ENCODE data around the gene NUMB.

The NUMB gene

GRCh38 chr14:73472185-73473114 lies 14.1 kb upstream of the NUMB start:
- no peak for TF ChIP-seq GATA3 (IDR thresholded peaks at IDR 0.05; ENCODE audit: low read depth, low read length)
- no peak for TF ChIP-seq GATA2 (IDR thresholded peaks at IDR 0.05; ENCODE audit: low read depth, low read length)

DNA sequence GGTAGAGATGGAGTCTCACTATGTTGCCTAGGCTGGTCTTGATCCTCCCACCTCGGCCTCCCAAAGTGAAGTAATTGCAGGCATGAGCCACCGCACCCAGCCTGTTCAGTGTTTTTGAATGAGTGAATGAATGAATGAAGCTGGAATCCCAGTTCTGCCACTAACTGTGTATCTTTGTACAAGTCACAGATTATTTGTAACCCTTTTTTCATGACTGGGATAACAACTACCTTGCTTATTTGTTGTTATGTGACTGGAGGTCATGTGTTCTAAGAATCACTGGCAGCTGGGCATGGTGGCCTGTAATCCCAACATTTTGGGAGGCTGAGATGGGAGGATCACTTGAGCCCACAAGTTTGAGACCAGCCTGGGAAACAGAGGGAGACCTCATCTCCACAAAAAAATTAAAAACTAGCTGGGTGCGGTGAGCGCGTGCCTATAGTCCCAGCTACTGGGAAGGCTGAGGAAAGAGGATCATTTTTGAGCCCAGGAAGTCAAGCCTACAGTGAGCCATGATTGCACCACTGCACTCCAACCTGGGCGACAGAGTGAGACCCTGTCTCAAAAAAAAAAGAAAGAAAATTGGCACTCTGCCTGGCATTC lies 13.3 kb upstream of the NUMB start:
- TF ChIP-seq GATA3 (IDR thresholded peaks at IDR 0.05; ENCODE audit: low read depth, low read length) (no peak), GATA2 (IDR thresholded peaks at IDR 0.05; ENCODE audit: low read depth, low read length) (no peak)

GRCh38 chr14:73468828-73469375 lies 10.6 kb upstream of the NUMB start:
- TF ChIP-seq GATA3 (IDR thresholded peaks at IDR 0.05; ENCODE audit: low read depth, low read length) = no peak
- TF ChIP-seq GATA2 (IDR thresholded peaks at IDR 0.05; ENCODE audit: low read depth, low read length) = no peak

GRCh38 chr14:73467800-73468199 lies 9.5 kb upstream of the NUMB start:
- TF ChIP-seq GATA2 (IDR thresholded peaks at IDR 0.05; ENCODE audit: low read depth, low read length) (no peak), GATA3 (IDR thresholded peaks at IDR 0.05; ENCODE audit: low read depth, low read length) (no peak)

- TF ChIP-seq GATA3 (IDR thresholded peaks at IDR 0.05; ENCODE audit: low read depth, low read length) (no peak), GATA2 (IDR thresholded peaks at IDR 0.05; ENCODE audit: low read depth, low read length) (no peak)
Measured at GRCh38 chr14:73467377-73467776, 9.0 kb upstream of the NUMB start.

GRCh38 chr14:73466861-73467260 lies 8.5 kb upstream of the NUMB start:
- TF ChIP-seq GATA3 (IDR thresholded peaks at IDR 0.05; ENCODE audit: low read depth, low read length) = no peak

DNA sequence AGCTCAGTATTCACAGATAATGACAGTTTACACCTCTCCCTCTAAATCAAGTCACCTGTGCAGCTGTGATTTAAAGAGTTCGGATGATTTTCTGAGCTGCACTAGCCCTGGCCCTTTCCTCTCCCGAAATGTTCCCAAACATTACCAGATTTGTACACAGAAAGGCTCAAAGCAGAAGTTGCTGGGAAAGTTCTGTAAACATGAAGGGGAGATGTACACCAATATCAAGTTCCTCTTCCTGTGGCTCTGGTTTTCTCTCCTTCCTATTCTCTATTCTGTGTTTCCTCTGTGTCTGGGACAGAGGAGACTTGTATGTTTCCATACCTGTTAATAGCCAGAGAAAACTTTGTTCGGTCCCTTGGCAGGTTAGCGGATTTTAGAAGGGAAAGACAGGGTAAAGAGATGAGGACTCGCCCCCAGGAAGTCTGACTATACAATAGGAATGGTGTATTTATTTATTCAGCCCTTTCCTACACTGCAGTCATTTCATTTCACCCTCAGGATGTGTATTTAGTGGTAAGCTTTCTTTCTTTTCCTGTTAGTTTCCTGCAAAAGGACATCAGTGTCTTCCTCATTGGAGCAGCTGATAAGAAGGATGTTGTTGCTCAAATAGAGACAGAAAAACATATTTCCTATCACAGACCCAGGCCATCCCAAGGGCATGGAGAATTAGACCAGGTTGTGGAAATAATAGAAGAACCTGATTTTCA lies 7.6 kb upstream of the NUMB start:
- TF ChIP-seq GATA3 (IDR thresholded peaks at IDR 0.05; ENCODE audit: low read depth, low read length) = no peak

- TF ChIP-seq GATA2 (IDR thresholded peaks at IDR 0.05; ENCODE audit: low read depth, low read length) (no peak), GATA3 (IDR thresholded peaks at IDR 0.05; ENCODE audit: low read depth, low read length) (no peak)
Measured at GRCh38 chr14:73463411-73463810, 5.1 kb upstream of the NUMB start.

GRCh38 chr14:73462815-73463214 lies 4.5 kb upstream of the NUMB start:
- peak; percentile 96 for TF ChIP-seq GATA2 (IDR thresholded peaks at IDR 0.05; ENCODE audit: low read depth, low read length)
- TF ChIP-seq GATA3 (IDR thresholded peaks at IDR 0.05; ENCODE audit: low read depth, low read length) = peak; percentile 90

- peak; percentile 90 for TF ChIP-seq GATA2 (IDR thresholded peaks at IDR 0.05; ENCODE audit: low read depth, low read length)
- no peak; the same call in 1 of the 2 replicates for TF ChIP-seq GATA3 (IDR thresholded peaks at IDR 0.05; ENCODE audit: low read depth, low read length)
Measured at GRCh38 chr14:73462048-73462715, 3.8 kb upstream of the NUMB start.

GRCh38 chr14:73461478-73462047 lies 3.2 kb upstream of the NUMB start:
- TF ChIP-seq GATA2 (IDR thresholded peaks at IDR 0.05; ENCODE audit: low read depth, low read length) (peak; percentile 88), GATA3 (IDR thresholded peaks at IDR 0.05; ENCODE audit: low read depth, low read length) (no peak)

GRCh38 chr14:73460691-73461127 lies 2.4 kb upstream of the NUMB start:
- no peak for TF ChIP-seq GATA3 (IDR thresholded peaks at IDR 0.05; ENCODE audit: low read depth, low read length)
- no peak for TF ChIP-seq GATA2 (IDR thresholded peaks at IDR 0.05; ENCODE audit: low read depth, low read length)

- TF ChIP-seq GATA3 (IDR thresholded peaks at IDR 0.05; ENCODE audit: low read depth, low read length) (no peak), GATA2 (IDR thresholded peaks at IDR 0.05; ENCODE audit: low read depth, low read length) (no peak)
Measured at GRCh38 chr14:73459959-73460358, 1.6 kb upstream of the NUMB start.

GRCh38 chr14:73457924-73458182 lies 493 bp downstream of the NUMB start:
- TF ChIP-seq GATA3 (IDR thresholded peaks at IDR 0.05; ENCODE audit: low read depth, low read length) (no peak), GATA2 (IDR thresholded peaks at IDR 0.05; ENCODE audit: low read depth, low read length) (no peak)
